ENCODE results near the gene GATA5.

GRCh38 chr20:62413896-62414481 is 61.8 kb downstream of the GATA5 start:
- TF ChIP-seq REST (IDR thresholded peaks at IDR 0.05; ENCODE audit: low read depth) (no peak), CREB1 (IDR thresholded peaks at IDR 0.05; ENCODE audit: low read depth) (no peak), MAX (IDR thresholded peaks at IDR 0.05) (no peak), FOXM1 (IDR thresholded peaks at IDR 0.05; ENCODE audit: borderline replicate concordance, low read depth) (no peak), YY1 (IDR thresholded peaks at IDR 0.05; ENCODE audit: low read depth) (no peak), RAD21 (IDR thresholded peaks at IDR 0.05; ENCODE audit: low read depth) (no peak), TEAD4 (IDR thresholded peaks at IDR 0.05) (no peak), EP300 (IDR thresholded peaks at IDR 0.05; ENCODE audit: borderline replicate concordance) (no peak), TAF1 (IDR thresholded peaks at IDR 0.05; ENCODE audit: low read depth) (no peak), NFIC (IDR thresholded peaks at IDR 0.05) (no peak), USF1 (IDR thresholded peaks at IDR 0.05) (no peak), EGR1 (IDR thresholded peaks at IDR 0.05) (no peak)
